ENCODE results near the gene RUNX2.

Gene RUNX2

DNA sequence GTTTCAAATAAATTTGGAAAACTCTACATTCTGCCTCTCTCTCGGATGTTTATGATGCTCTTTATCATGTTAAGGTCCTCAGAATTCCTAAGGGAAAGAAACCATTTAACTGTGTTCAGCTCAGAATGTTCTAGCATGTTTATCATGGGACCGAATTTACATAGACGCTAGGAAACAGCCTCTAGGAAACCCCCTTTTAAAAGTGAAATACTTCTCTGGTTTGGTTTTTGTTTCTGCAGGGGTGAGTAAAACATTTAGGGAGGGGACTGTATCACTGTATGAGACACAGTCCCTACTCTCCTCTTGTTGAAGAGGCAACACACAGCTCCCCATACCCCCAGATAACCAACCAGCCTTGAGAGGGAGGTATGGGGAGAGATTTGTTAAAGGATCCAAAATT is 317.2 kb downstream of the RUNX2 start:
- no peak overlapping the region for H3K4ac ChIP-seq (ENCODE audit: low read depth, low read length)
- peaks cover 22 to 32% of the 10 kb centered on the region in 2 experiments for H3K4me1 ChIP-seq (ENCODE audit: control insufficient read depth in 1 of 2, insufficient read depth in 2 of 2, low read length in 2 of 2)
- H3K18ac ChIP-seq (ENCODE audit: low read length) = no peak overlapping the region
- no peak overlapping the region for H4K8ac ChIP-seq (ENCODE audit: low read depth, low read length)
- H4K12ac ChIP-seq (ENCODE audit: low read depth, low read length) = no peak overlapping the region
- peaks cover 7% of the 10 kb centered on the region for H3K9me3 ChIP-seq (ENCODE audit: insufficient read depth, low read depth, low read length)
- WGBS (ENCODE audit: extremely low coverage, insufficient coverage, insufficient read length) = no CpG with 5 or more reads among the region's 3 CpGs
- no peak overlapping the region for H4K91ac ChIP-seq (ENCODE audit: low read depth, low read length)
- H2AK5ac ChIP-seq (ENCODE audit: low read length) = no peak overlapping the region
- no peak overlapping the region for H2AFZ ChIP-seq (ENCODE audit: insufficient read depth, low read length, poor library complexity)
- H3K79me1 ChIP-seq (ENCODE audit: low read length) = peaks cover 21% of the 10 kb centered on the region
- H3K27ac ChIP-seq (ENCODE audit: low read depth, low read length) = no peak overlapping the region
- no peaks in the 10 kb centered on the region for H3K79me2 ChIP-seq (ENCODE audit: control insufficient read depth, insufficient read depth, low read length, poor library complexity)
- no peak overlapping the region for H3K4me2 ChIP-seq (ENCODE audit: low read length)
- H3K9ac ChIP-seq (ENCODE audit: low read length) = no peak overlapping the region
- H2BK120ac ChIP-seq (ENCODE audit: insufficient read depth, low read length, poor library complexity) = no peak overlapping the region
- no peak overlapping the region for H2BK12ac ChIP-seq (ENCODE audit: low read length)
- no peaks in the 10 kb centered on the region for H3K27me3 ChIP-seq (ENCODE audit: insufficient read depth, low read length)
- no peak overlapping the region for H3K23ac ChIP-seq (ENCODE audit: low read length)
- no peaks in the 10 kb centered on the region for H3K36me3 ChIP-seq (ENCODE audit: control insufficient read depth in 1 of 2, insufficient read depth in 2 of 2, low read length in 2 of 2)
- DNase-seq = no peak
- H2BK5ac ChIP-seq (ENCODE audit: low read depth, low read length, poor library complexity) = no peak overlapping the region
- H3K4me3 ChIP-seq (ENCODE audit: low read depth, low read length) = no peak overlapping the region
- no peak overlapping the region for H3K14ac ChIP-seq (ENCODE audit: low read length)

DNA sequence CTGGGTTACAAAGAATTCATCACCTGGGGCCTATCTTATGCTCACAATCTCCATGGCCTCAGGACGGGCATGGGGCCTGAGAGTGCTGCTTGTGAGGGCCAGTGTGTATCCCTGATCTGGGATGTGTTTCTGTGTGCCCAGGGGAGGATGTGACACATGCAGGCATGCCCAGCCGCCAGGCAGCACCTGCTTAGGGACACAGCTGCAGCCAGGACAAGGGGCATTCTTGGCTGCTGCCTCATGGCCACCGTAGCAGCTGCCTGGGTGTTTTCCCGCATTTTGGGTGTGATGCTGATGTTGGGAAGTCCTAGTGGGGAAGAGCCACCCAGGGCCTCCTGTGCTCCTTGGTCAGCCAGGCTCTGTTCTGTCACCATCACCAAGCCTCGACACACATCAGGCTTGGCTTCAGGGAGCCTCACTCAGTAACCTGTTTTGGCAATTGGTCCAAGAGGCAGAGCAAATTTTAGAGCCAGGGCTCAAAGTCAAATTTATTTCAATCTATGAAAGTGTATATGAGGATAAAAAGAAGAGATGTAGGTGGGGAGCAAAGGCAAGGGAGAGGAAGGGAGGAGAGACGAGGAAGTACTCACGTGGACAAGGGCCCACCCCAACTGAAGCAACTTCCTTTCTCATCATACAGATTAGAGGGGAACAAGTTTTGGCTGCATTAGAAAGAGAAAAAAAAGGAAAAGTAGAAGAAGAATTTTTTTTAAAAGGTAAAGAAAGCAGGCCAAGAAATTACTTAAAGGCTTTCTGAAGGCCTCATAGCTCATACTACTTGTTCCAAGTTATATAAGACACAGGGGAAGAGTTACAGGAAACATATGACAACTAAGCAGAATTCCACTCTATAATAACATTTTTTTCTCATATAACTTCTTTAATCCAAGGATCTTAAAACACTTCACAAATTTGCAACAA is 319.5 kb downstream of the RUNX2 start:
- H3K36me3 ChIP-seq (ENCODE audit: control insufficient read depth in 1 of 2, insufficient read depth in 2 of 2, low read length in 2 of 2) = no peaks in the 10 kb centered on the region
- peak; percentile 88 to 95 for DNase-seq
- no CpG with 5 or more reads among the region's 7 CpGs for WGBS (ENCODE audit: extremely low coverage, insufficient coverage, insufficient read length)
- no peaks in the 10 kb centered on the region for H3K79me2 ChIP-seq (ENCODE audit: control insufficient read depth, insufficient read depth, low read length, poor library complexity)
- no peak overlapping the region for H2AK5ac ChIP-seq (ENCODE audit: low read length)
- H4K91ac ChIP-seq (ENCODE audit: low read depth, low read length) = peak overlapping the region; percentile 59
- H3K79me1 ChIP-seq (ENCODE audit: low read length) = peaks cover 27% of the 10 kb centered on the region
- peak overlapping the region; percentile 48 for H3K27ac ChIP-seq (ENCODE audit: low read depth, low read length)
- no peak overlapping the region for H3K4me2 ChIP-seq (ENCODE audit: low read length)
- peaks cover 23 to 35% of the 10 kb centered on the region in 2 experiments for H3K4me1 ChIP-seq (ENCODE audit: control insufficient read depth in 1 of 2, insufficient read depth in 2 of 2, low read length in 2 of 2)
- no peak overlapping the region for H2BK5ac ChIP-seq (ENCODE audit: low read depth, low read length, poor library complexity)
- H3K4ac ChIP-seq (ENCODE audit: low read depth, low read length) = no peak overlapping the region
- H3K9me3 ChIP-seq (ENCODE audit: insufficient read depth, low read depth, low read length) = peaks cover 7% of the 10 kb centered on the region
- no peak overlapping the region for H2AFZ ChIP-seq (ENCODE audit: insufficient read depth, low read length, poor library complexity)
- no peak overlapping the region for H3K4me3 ChIP-seq (ENCODE audit: low read depth, low read length)
- H3K9ac ChIP-seq (ENCODE audit: low read length) = no peak overlapping the region
- no peak overlapping the region for H3K14ac ChIP-seq (ENCODE audit: low read length)
- no peak overlapping the region for H4K12ac ChIP-seq (ENCODE audit: low read depth, low read length)
- H2BK12ac ChIP-seq (ENCODE audit: low read length) = no peak overlapping the region
- no peaks in the 10 kb centered on the region for H3K27me3 ChIP-seq (ENCODE audit: insufficient read depth, low read length)
- H4K8ac ChIP-seq (ENCODE audit: low read depth, low read length) = no peak overlapping the region
- no peak overlapping the region for H3K23ac ChIP-seq (ENCODE audit: low read length)
- H2BK120ac ChIP-seq (ENCODE audit: insufficient read depth, low read length, poor library complexity) = peak overlapping the region; percentile 10
- H3K18ac ChIP-seq (ENCODE audit: low read length) = no peak overlapping the region

GRCh38 chr6:45648262-45648620 is 320.1 kb downstream of the RUNX2 start:
- peaks cover 0 to 1% of the 10 kb centered on the region in 2 experiments for H3K36me3 ChIP-seq (ENCODE audit: control insufficient read depth in 1 of 2, insufficient read depth in 2 of 2, low read length in 2 of 2)
- H2BK5ac ChIP-seq (ENCODE audit: low read depth, low read length, poor library complexity) = no peak overlapping the region
- DNase-seq = no peak
- no peak overlapping the region for H3K4ac ChIP-seq (ENCODE audit: low read depth, low read length)
- peaks cover 25% of the 10 kb centered on the region for H3K79me1 ChIP-seq (ENCODE audit: low read length)
- no peak overlapping the region for H3K9ac ChIP-seq (ENCODE audit: low read length)
- H3K79me2 ChIP-seq (ENCODE audit: control insufficient read depth, insufficient read depth, low read length, poor library complexity) = no peaks in the 10 kb centered on the region
- WGBS (ENCODE audit: extremely low coverage, insufficient coverage, insufficient read length) = no CpG with 5 or more reads among the region's 5 CpGs
- peaks cover 9% of the 10 kb centered on the region for H3K9me3 ChIP-seq (ENCODE audit: insufficient read depth, low read depth, low read length)
- H4K8ac ChIP-seq (ENCODE audit: low read depth, low read length) = no peak overlapping the region
- no peak overlapping the region for H3K23ac ChIP-seq (ENCODE audit: low read length)
- no peak overlapping the region for H2AFZ ChIP-seq (ENCODE audit: insufficient read depth, low read length, poor library complexity)
- no peak overlapping the region for H4K91ac ChIP-seq (ENCODE audit: low read depth, low read length)
- no peak overlapping the region for H4K12ac ChIP-seq (ENCODE audit: low read depth, low read length)
- H2BK120ac ChIP-seq (ENCODE audit: insufficient read depth, low read length, poor library complexity) = no peak overlapping the region
- no peak overlapping the region for H3K4me2 ChIP-seq (ENCODE audit: low read length)
- no peak overlapping the region for H3K14ac ChIP-seq (ENCODE audit: low read length)
- H2AK5ac ChIP-seq (ENCODE audit: low read length) = no peak overlapping the region
- peak overlapping the region; percentile 53 for H2BK12ac ChIP-seq (ENCODE audit: low read length)
- no peak overlapping the region for H3K18ac ChIP-seq (ENCODE audit: low read length)
- H3K27ac ChIP-seq (ENCODE audit: low read depth, low read length) = no peak overlapping the region
- peaks cover 20 to 35% of the 10 kb centered on the region in 2 experiments for H3K4me1 ChIP-seq (ENCODE audit: control insufficient read depth in 1 of 2, insufficient read depth in 2 of 2, low read length in 2 of 2)
- no peak overlapping the region for H3K4me3 ChIP-seq (ENCODE audit: low read depth, low read length)
- H3K27me3 ChIP-seq (ENCODE audit: insufficient read depth, low read length) = no peaks in the 10 kb centered on the region

- H3K18ac ChIP-seq (ENCODE audit: low read length) = no peak overlapping the region
- no peak overlapping the region for H3K4ac ChIP-seq (ENCODE audit: low read depth, low read length)
- peaks cover 28% of the 10 kb centered on the region for H3K79me1 ChIP-seq (ENCODE audit: low read length)
- H3K14ac ChIP-seq (ENCODE audit: low read length) = no peak overlapping the region
- no peak overlapping the region for H3K23ac ChIP-seq (ENCODE audit: low read length)
- H3K36me3 ChIP-seq (ENCODE audit: control insufficient read depth in 1 of 2, insufficient read depth in 2 of 2, low read length in 2 of 2) = peaks cover 0 to 2% of the 10 kb centered on the region in 2 experiments
- H4K12ac ChIP-seq (ENCODE audit: low read depth, low read length) = no peak overlapping the region
- H3K9ac ChIP-seq (ENCODE audit: low read length) = no peak overlapping the region
- no peak overlapping the region for H2BK12ac ChIP-seq (ENCODE audit: low read length)
- H2AFZ ChIP-seq (ENCODE audit: insufficient read depth, low read length, poor library complexity) = no peak overlapping the region
- H3K9me3 ChIP-seq (ENCODE audit: insufficient read depth, low read depth, low read length) = peaks cover 4% of the 10 kb centered on the region
- WGBS (ENCODE audit: extremely low coverage, insufficient coverage, insufficient read length) = no CpG with 5 or more reads among the region's 3 CpGs
- H3K4me2 ChIP-seq (ENCODE audit: low read length) = no peak overlapping the region
- H3K4me1 ChIP-seq (ENCODE audit: control insufficient read depth in 1 of 2, insufficient read depth in 2 of 2, low read length in 2 of 2) = peaks cover 21 to 36% of the 10 kb centered on the region in 2 experiments
- peak overlapping the region; percentile 1 for H4K8ac ChIP-seq (ENCODE audit: low read depth, low read length)
- H2BK120ac ChIP-seq (ENCODE audit: insufficient read depth, low read length, poor library complexity) = peak overlapping the region; percentile 38
- H3K27ac ChIP-seq (ENCODE audit: low read depth, low read length) = peak overlapping the region; percentile 81
- H2AK5ac ChIP-seq (ENCODE audit: low read length) = no peak overlapping the region
- H3K4me3 ChIP-seq (ENCODE audit: low read depth, low read length) = no peak overlapping the region
- H3K79me2 ChIP-seq (ENCODE audit: control insufficient read depth, insufficient read depth, low read length, poor library complexity) = no peaks in the 10 kb centered on the region
- H2BK5ac ChIP-seq (ENCODE audit: low read depth, low read length, poor library complexity) = peak overlapping the region; percentile 33
- no peaks in the 10 kb centered on the region for H3K27me3 ChIP-seq (ENCODE audit: insufficient read depth, low read length)
- DNase-seq = peak; percentile 42 to 75
- H4K91ac ChIP-seq (ENCODE audit: low read depth, low read length) = peak overlapping the region; percentile 87
Observed at GRCh38 chr6:45650524-45651135, 322.5 kb downstream of the RUNX2 start.

Measured in trophoblast cell (in vitro differentiated cells and primary cell).